H1 (cell line): ENCODE data around the gene SLC22A23. TPM values are rescaled to one million over a fixed set of nuclear protein-coding genes. Genes with fewer than 3 reads are reported as not detected.

Experiments
- CHD2 ChIP-seq: IDR thresholded peaks from 2 replicates; pipeline ENCODE4 v1.6.1; 2012; ENCODE audit warnings: low read length, improper control_type of control experiment
- EGR1 ChIP-seq: IDR thresholded peaks from 2 replicates; pipeline ENCODE4 v1.6.1; 2011; ENCODE audit warnings: low read depth, low read length, borderline replicate concordance
- HDAC6 ChIP-seq: IDR thresholded peaks from one replicate; pipeline ENCODE4 v1.7.1; 2012; ENCODE audit warnings: low read depth, mild to moderate bottlenecking, inconsistent platforms, low read length, moderate library complexity
- KDM1A ChIP-seq: fragments of 200-600, 300-600 bp; sonication (generic); IDR thresholded peaks from 2 replicates; pipeline ENCODE4 v1.7.1; 2016; ENCODE audit warnings: mild to moderate bottlenecking, low read length, borderline replicate concordance
- POLR2AphosphoS5 ChIP-seq: IDR thresholded peaks from 2 replicates; pipeline ENCODE4 v1.6.1; 2011; ENCODE audit warnings: low read depth, low read length
- RNF2 ChIP-seq: fragments of 200-900, 300-1000 bp; sonication (generic); IDR thresholded peaks from 2 replicates; pipeline ENCODE4 v1.7.1; 2016; ENCODE audit warnings: borderline replicate concordance, low read depth, mild to moderate bottlenecking, antibody characterized with exemption, low read length; ENCODE audit not compliant: poor library complexity, severe bottlenecking; ENCODE audit errors: missing control alignments
- SAP30 ChIP-seq: fragments of 300-600 bp; sonication (generic); IDR thresholded peaks from 2 replicates; pipeline ENCODE4 v1.7.1; 2012; ENCODE audit warnings: low read length, moderate library complexity, mild to moderate bottlenecking, inconsistent platforms; ENCODE audit not compliant: insufficient read depth, insufficient replicate concordance
- SIN3A ChIP-seq, 2 experiments: IDR thresholded peaks in 1 of 2; conservative IDR thresholded peaks in 1 of 2; 2 replicates each; pipeline ENCODE4 v1.6.1; 2011 to 2012; ENCODE audit warnings: low read length in 2 of 2, improper control_type of control experiment in 1 of 2, low read depth in 1 of 2, mild to moderate bottlenecking in 1 of 2
- SP2 ChIP-seq: IDR thresholded peaks from 2 replicates; pipeline ENCODE4 v1.6.1; 2012; ENCODE audit warnings: mild to moderate bottlenecking, low read length, inconsistent platforms
- polyA plus RNA-seq, 7 experiments: library from polyadenylated mRNA; depleted of rRNA in 3 of 7; stranded (reverse) in 5 of 7; unstranded in 2 of 7; fragments of >200 nt in 5 of 7; fragments of 200-250 nt in 2 of 7; gene quantifications; 1 replicate in 5 of 7; 2 replicates in 1 of 7; 4 replicates in 1 of 7; pipeline versions ENCODE4 v1.2.1 to v1.2.3, GENCODE V29; 2011 to 2013; ENCODE audit warnings: missing spikeins in 2 of 7, mixed read lengths in 2 of 7
- total RNA-seq: library from RNA; stranded (reverse); fragmentation: NEBNext Ultra II Directional; extraction: Animal tissue kit (Norgen Biotek cat#: 25700); gene quantifications from 2 replicates; pipeline ENCODE4 v1.2.1, GENCODE V29; 2021

The SLC22A23 gene
- total and polyA plus RNA-seq, 2 of the 8 experiments (the other 6 are each of a cell fraction or from before 2014, with no cell fraction given): 9.9 to 38.4 TPM

DNA sequence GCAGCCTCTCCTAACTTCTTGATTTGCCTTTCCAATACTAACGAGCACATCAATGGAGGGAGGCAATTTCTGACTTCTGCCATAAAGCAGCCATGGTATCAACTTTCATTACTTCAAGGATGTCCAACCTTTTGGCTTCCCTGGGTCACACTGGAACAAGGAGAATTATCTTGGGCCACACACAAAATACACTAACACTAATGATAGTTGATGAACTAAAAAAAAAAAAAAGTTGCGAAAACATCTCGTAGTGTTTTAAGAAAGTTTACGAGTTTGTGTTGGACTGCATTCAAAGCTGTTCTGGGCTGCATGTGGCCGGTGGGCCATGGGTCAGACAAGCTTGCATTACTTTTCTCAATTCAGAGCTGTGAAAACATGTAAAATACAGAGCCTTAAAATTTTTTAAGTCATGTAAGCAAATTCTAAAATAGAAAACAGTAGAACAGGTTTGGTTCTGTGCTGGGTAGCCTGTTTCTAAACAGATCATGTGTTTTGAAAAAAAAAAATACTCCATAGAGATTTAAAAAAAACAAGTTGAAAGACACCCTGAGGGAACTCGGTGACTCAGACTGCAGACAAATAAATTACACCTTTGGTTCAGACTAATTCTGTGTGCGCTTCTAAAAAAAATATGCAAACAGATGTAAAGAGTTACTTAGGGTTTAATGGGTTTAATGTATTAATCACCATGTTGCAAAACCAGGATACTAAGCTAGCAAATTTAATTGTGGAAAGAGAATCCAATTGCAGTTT is 43.6 kb upstream of the SLC22A23 start (continued):
- TF ChIP-seq SAP30 (no peak), CHD2 (no peak), KDM1A (no peak), POLR2AphosphoS5 (no peak), EGR1 (no peak), HDAC6 (no peak), SP2 (no peak), SIN3A (conservative IDR thresholded peaks at IDR 0.05 in 1 of 2, IDR thresholded peaks at IDR 0.05 in 1 of 2; ENCODE audit: low read depth in 1 of 2, low read length in 2 of 2) (no peak), RNF2 (no peak)
